Hepatocyte (in vitro differentiated cells): ENCODE measurements around the gene SLC6A1. TPM values are rescaled to one million over a fixed set of nuclear protein-coding genes. Genes with fewer than 3 reads are reported as not detected.

Experiments
- DNase-seq: peaks from one replicate; pipeline ENCODE4 v3.0.0-alpha.2; 2016; ENCODE audit warnings: low spot score
- H2AFZ ChIP-seq: fragments of 200-600 bp; sonication (generic); 2 replicates; pipeline ENCODE4 v1.6.0; 2016; ENCODE audit warnings: antibody characterized with exemption, mild to moderate bottlenecking
- H3K27ac ChIP-seq: fragments of 200-600 bp; sonication (generic); 2 replicates; pipeline ENCODE4 v1.5.1; 2016; ENCODE audit warnings: mild to moderate bottlenecking
- H3K27me3 ChIP-seq: fragments of 200-600 bp; sonication (generic); 2 replicates; pipeline ENCODE4 v1.6.1; 2016
- H3K36me3 ChIP-seq: fragments of 200-600 bp; sonication (generic); replicated peaks from 2 replicates; pipeline ENCODE4 v1.5.1; 2016; ENCODE audit warnings: low read depth; ENCODE audit not compliant: insufficient read depth
- H3K4me1 ChIP-seq: fragments of 200-600 bp; sonication (generic); 2 replicates; pipeline ENCODE4 v1.5.1; 2016; ENCODE audit warnings: mild to moderate bottlenecking, moderate library complexity; ENCODE audit not compliant: insufficient read depth
- H3K4me2 ChIP-seq: fragments of 200-600 bp; sonication (generic); 2 replicates; pipeline ENCODE4 v1.6.0; 2016
- H3K4me3 ChIP-seq: fragments of 200-600 bp; sonication (generic); 2 replicates; pipeline ENCODE4 v1.5.1; 2016; ENCODE audit warnings: mild to moderate bottlenecking
- H3K79me2 ChIP-seq: fragments of 200-600 bp; sonication (generic); 2 replicates; pipeline ENCODE4 v1.6.0; 2017; ENCODE audit warnings: mild to moderate bottlenecking
- H3K9me2 ChIP-seq: fragments of 200-600 bp; sonication (generic); replicated peaks from 2 replicates; pipeline ENCODE4 v1.6.0; 2017; ENCODE audit warnings: mild to moderate bottlenecking; ENCODE audit not compliant: insufficient read depth
- H3K9me3 ChIP-seq: fragments of 200-600 bp; sonication (generic); 2 replicates; pipeline ENCODE4 v1.5.1; 2016; ENCODE audit warnings: low read depth, mild to moderate bottlenecking
- H4K20me1 ChIP-seq: fragments of 200-600 bp; sonication (generic); 2 replicates; pipeline ENCODE4 v1.6.0; 2016; ENCODE audit warnings: mild to moderate bottlenecking; ENCODE audit not compliant: insufficient read depth, poor library complexity, severe bottlenecking
- CTCF ChIP-seq: fragments of 200-600 bp; sonication (generic); IDR thresholded peaks from 2 replicates; pipeline ENCODE4 v1.5.1; 2016; ENCODE audit warnings: antibody characterized with exemption, mild to moderate bottlenecking; ENCODE audit not compliant: poor library complexity
- EZH2 ChIP-seq: fragments of 200-600 bp; sonication (generic); IDR thresholded peaks from 2 replicates; pipeline ENCODE4 v1.6.1; 2016; ENCODE audit warnings: antibody characterized with exemption, mild to moderate bottlenecking, borderline replicate concordance
- EZH2phosphoT487 ChIP-seq: fragments of 200-600 bp; sonication (generic); IDR thresholded peaks from one replicate; pipeline ENCODE4 v1.6.1; 2018; ENCODE audit warnings: antibody characterized with exemption, mild to moderate bottlenecking, low read depth, moderate library complexity; ENCODE audit not compliant: unreplicated experiment, severe bottlenecking
- WGBS: methylation state at CpG from one replicate; pipeline ENCODE4 v1.1.6; 2016; ENCODE audit warnings: low lambda C conversion rate; ENCODE audit errors: missing lambda C conversion rate; 5-methylcytosine and 5-hydroxymethylcytosine counted together
- polyA plus RNA-seq: library from polyadenylated mRNA; unstranded; fragments of >200 nt; fragmentation: Nextera tagmentation; extraction: Ambion mirVana; gene quantifications from 2 replicates; pipeline ENCODE4 v1.2.1, GENCODE V29; 2016
- total RNA-seq: library from RNA; depleted of rRNA; stranded (reverse); fragments of >200 nt; gene quantifications from 2 replicates; pipeline ENCODE4 v1.2.3, GENCODE V29; 2014

Gene SLC6A1
- total and polyA plus RNA-seq, 2 experiments from 2014 or later: 3.6 to 5.7 TPM

DNA sequence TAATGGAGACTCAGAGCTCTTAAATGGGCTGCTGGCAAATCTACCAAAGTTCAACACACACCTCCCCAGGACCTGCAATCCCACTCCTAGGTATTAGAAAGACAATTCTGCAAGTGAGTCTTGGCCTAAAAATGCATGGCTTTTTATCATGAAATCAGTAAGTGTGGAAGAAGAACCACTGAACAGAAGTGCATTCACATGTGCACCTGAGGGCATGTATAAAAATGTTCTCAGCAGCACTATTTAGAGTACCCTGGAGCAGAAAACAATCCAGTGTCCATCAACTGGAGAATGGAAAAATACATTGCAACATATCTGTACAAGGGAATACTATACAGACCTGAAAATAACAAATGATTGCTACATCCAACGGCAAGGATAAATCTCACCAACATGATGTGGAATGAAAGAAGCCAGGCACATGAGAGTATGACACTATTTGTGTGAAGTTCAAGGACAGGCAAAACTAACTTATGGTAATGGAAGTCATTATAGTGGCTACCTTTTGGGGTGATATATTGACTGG, 8.1 kb upstream of the SLC6A1 start:
- Histone ChIP-seq H3K4me1 (no peaks in the 10 kb centered on the region), H3K27ac (no peak overlapping the region), H3K4me3 (no peak overlapping the region), H3K4me2 (no peak overlapping the region), H4K20me1 (no peaks in the 10 kb centered on the region), H3K9me2 (no peaks in the 10 kb centered on the region), H3K27me3 (peaks cover 20% of the 10 kb centered on the region), H2AFZ (no peak overlapping the region), H3K9me3 (no peaks in the 10 kb centered on the region), H3K36me3 (no peaks in the 10 kb centered on the region), H3K79me2 (no peaks in the 10 kb centered on the region)
- 85% methylated on average over 1 of the region's 1 CpG for WGBS
- no peak for DNase-seq
- TF ChIP-seq EZH2phosphoT487: no peak

- H4K20me1 ChIP-seq: no peaks in the 10 kb centered on the region
- H3K36me3 ChIP-seq: no peaks in the 10 kb centered on the region
- no peaks in the 10 kb centered on the region for H3K9me3 ChIP-seq
- DNase-seq: no peak
- 29% methylated on average over 1 of the region's 1 CpG for WGBS
- H3K4me3 ChIP-seq: no peak overlapping the region
- no peaks in the 10 kb centered on the region for H3K4me1 ChIP-seq
- TF ChIP-seq EZH2phosphoT487 (no peak), EZH2 (no peak), CTCF (no peak)
- no peaks in the 10 kb centered on the region for H3K79me2 ChIP-seq
- H2AFZ ChIP-seq: no peak overlapping the region
- peaks cover 28% of the 10 kb centered on the region for H3K27me3 ChIP-seq
- no peak overlapping the region for H3K4me2 ChIP-seq
- H3K9me2 ChIP-seq: no peaks in the 10 kb centered on the region
- no peak overlapping the region for H3K27ac ChIP-seq
Measured at GRCh38 chr3:10985181-10985580, 7.4 kb upstream of the SLC6A1 start.

DNA sequence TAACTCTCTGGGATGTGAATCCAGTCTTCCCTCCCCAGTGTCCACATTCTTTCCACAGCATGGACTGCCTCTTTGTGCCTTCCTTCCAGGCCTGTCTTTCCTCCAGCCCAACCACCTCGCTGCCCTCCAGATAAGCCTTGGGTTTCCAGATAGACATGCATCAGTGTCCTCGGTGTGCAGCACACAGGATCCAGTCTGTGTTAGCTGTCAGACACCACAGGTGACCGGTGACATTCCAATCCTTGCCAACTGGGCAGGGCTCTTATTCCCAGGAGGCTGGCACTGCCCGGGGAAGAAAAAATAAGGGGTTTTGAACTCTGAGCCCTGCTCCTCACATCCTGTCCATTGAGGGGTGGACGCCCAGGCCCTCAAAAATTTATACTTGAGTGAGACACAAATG, 6.0 kb upstream of the SLC6A1 start:
- H2AFZ ChIP-seq: no peak overlapping the region
- no peaks in the 10 kb centered on the region for H4K20me1 ChIP-seq
- H3K79me2 ChIP-seq: no peaks in the 10 kb centered on the region
- DNase-seq: no peak
- no peaks in the 10 kb centered on the region for H3K9me2 ChIP-seq
- no peaks in the 10 kb centered on the region for H3K4me1 ChIP-seq
- WGBS: 89% methylated on average over 5 of the region's 5 CpGs
- no peak overlapping the region for H3K4me3 ChIP-seq
- H3K27ac ChIP-seq: no peak overlapping the region
- H3K9me3 ChIP-seq: no peaks in the 10 kb centered on the region
- H3K27me3 ChIP-seq: peaks cover 33% of the 10 kb centered on the region
- TF ChIP-seq CTCF: no peak
- TF ChIP-seq EZH2phosphoT487: no peak
- no peak for TF ChIP-seq EZH2
- H3K4me2 ChIP-seq: no peak overlapping the region
- no peaks in the 10 kb centered on the region for H3K36me3 ChIP-seq

- no peaks in the 10 kb centered on the region for H3K36me3 ChIP-seq
- H3K9me2 ChIP-seq: no peaks in the 10 kb centered on the region
- DNase-seq: no peak
- no peaks in the 10 kb centered on the region for H3K9me3 ChIP-seq
- H3K4me1 ChIP-seq: no peaks in the 10 kb centered on the region
- WGBS: 64% methylated on average over 9 of the region's 9 CpGs
- no peak for TF ChIP-seq EZH2phosphoT487
- TF ChIP-seq EZH2: no peak
- TF ChIP-seq CTCF: no peak
- no peaks in the 10 kb centered on the region for H3K79me2 ChIP-seq
- H3K27ac ChIP-seq: no peak overlapping the region
- no peak overlapping the region for H3K4me2 ChIP-seq
- peaks cover 38% of the 10 kb centered on the region for H3K27me3 ChIP-seq
- H4K20me1 ChIP-seq: no peaks in the 10 kb centered on the region
- no peak overlapping the region for H3K4me3 ChIP-seq
- no peak overlapping the region for H2AFZ ChIP-seq
Measured at GRCh38 chr3:10988001-10988665, 4.4 kb upstream of the SLC6A1 start.
